ENCODE measurements around the gene NDUFAF8. TPM values are rescaled to one million over a fixed set of nuclear protein-coding genes. Genes with fewer than 3 reads are reported as not detected.

NDUFAF8 gene
- total RNA-seq, 4 donors from 2014 or later = 22.3 to 35.4 (median 29.9) TPM; not detected in 1

GRCh38 chr17:81206657-81207056 is 32.5 kb upstream of the NDUFAF8 start:
- Histone ChIP-seq H3K4me1 (no peaks in the 10 kb centered on the region), H3K4me3 (no peak overlapping the region), H3K27me3 (no peaks in the 10 kb centered on the region), H3K27ac (no peak overlapping the region), H3K36me3 (no peaks in the 10 kb centered on the region), H3K9me3 (no peaks in the 10 kb centered on the region)
- in situ Hi-C loops (cut with MboI; ENCODE audit: low pct_ligation_motif_present in 1 of 4, low pct_unique_long_range_greater_than_20kb in 1 of 4, low sequenced_read_pairs in 3 of 4) (no loop called here), intact Hi-C loops (cut with DNase I; ENCODE audit: low total_unique reads) (no loop called here)
- WGBS, 2 donors (ENCODE audit: low coverage in 1 of 2) = 98% methylated on average over 12 of the region's 12 CpGs; no CpG with 5 or more reads in 1 of the 2 donors
- DNase-seq = no peak
- no peak for TF ChIP-seq EP300 (IDR thresholded peaks at IDR 0.05; ENCODE audit: low read depth)
- TF ChIP-seq, protein P1, sequence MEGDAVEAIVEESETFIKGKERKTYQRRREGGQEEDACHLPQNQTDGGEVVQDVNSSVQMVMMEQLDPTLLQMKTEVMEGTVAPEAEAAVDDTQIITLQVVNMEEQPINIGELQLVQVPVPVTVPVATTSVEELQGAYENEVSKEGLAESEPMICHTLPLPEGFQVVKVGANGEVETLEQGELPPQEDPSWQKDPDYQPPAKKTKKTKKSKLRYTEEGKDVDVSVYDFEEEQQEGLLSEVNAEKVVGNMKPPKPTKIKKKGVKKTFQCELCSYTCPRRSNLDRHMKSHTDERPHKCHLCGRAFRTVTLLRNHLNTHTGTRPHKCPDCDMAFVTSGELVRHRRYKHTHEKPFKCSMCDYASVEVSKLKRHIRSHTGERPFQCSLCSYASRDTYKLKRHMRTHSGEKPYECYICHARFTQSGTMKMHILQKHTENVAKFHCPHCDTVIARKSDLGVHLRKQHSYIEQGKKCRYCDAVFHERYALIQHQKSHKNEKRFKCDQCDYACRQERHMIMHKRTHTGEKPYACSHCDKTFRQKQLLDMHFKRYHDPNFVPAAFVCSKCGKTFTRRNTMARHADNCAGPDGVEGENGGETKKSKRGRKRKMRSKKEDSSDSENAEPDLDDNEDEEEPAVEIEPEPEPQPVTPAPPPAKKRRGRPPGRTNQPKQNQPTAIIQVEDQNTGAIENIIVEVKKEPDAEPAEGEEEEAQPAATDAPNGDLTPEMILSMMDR (IDR thresholded peaks at IDR 0.05) = no peak
- TF ChIP-seq POLR2A (IDR thresholded peaks at IDR 0.05) = no peak
- TF ChIP-seq POLR2AphosphoS5 (IDR thresholded peaks at IDR 0.05) = no peak

- 87% methylated on average over 21 of the region's 21 CpGs; no CpG with 5 or more reads in 1 of the 2 donors for WGBS, 2 donors (ENCODE audit: low coverage in 1 of 2)
- in situ Hi-C loops (cut with MboI; ENCODE audit: low pct_ligation_motif_present in 1 of 4, low pct_unique_long_range_greater_than_20kb in 1 of 4, low sequenced_read_pairs in 3 of 4) = no loop called here
- no peaks in the 10 kb centered on the region for H3K4me1 ChIP-seq
- no peak for DNase-seq
- intact Hi-C loops (cut with DNase I; ENCODE audit: low total_unique reads) = no loop called here
- H3K27ac ChIP-seq = no peak overlapping the region
- TF ChIP-seq EP300 (IDR thresholded peaks at IDR 0.05; ENCODE audit: low read depth) (no peak), POLR2AphosphoS5 (IDR thresholded peaks at IDR 0.05) (no peak)
- TF ChIP-seq, protein P1 (IDR thresholded peaks at IDR 0.05) = no peak
- no peaks in the 10 kb centered on the region for H3K36me3 ChIP-seq
- no peaks in the 10 kb centered on the region for H3K9me3 ChIP-seq
- H3K4me3 ChIP-seq = no peak overlapping the region
- H3K27me3 ChIP-seq = no peaks in the 10 kb centered on the region
These were observed 31.2 kb upstream of the NDUFAF8 start for GRCh38 chr17:81207610-81208581.

GRCh38 chr17:81208651-81209050 is 30.5 kb upstream of the NDUFAF8 start:
- 99 to 100% methylated on average over 4 to 10 of the region's 10 CpGs for WGBS, 2 donors (ENCODE audit: low coverage in 1 of 2)
- in situ Hi-C loops (cut with MboI; ENCODE audit: low pct_ligation_motif_present in 1 of 4, low pct_unique_long_range_greater_than_20kb in 1 of 4, low sequenced_read_pairs in 3 of 4) = no loop called here
- TF ChIP-seq, protein P1 (IDR thresholded peaks at IDR 0.05) = no peak
- no peak for TF ChIP-seq EP300 (IDR thresholded peaks at IDR 0.05; ENCODE audit: low read depth)
- TF ChIP-seq POLR2AphosphoS5 (IDR thresholded peaks at IDR 0.05) = no peak
- no peak for TF ChIP-seq POLR2A (IDR thresholded peaks at IDR 0.05)
- no peaks in the 10 kb centered on the region for H3K4me1 ChIP-seq
- H3K36me3 ChIP-seq = no peaks in the 10 kb centered on the region
- intact Hi-C loops (cut with DNase I; ENCODE audit: low total_unique reads) = no loop called here
- DNase-seq = no peak
- no peak overlapping the region for H3K4me3 ChIP-seq
- no peaks in the 10 kb centered on the region for H3K9me3 ChIP-seq
- H3K27ac ChIP-seq = no peak overlapping the region
- no peaks in the 10 kb centered on the region for H3K27me3 ChIP-seq

GRCh38 chr17:81209141-81209540 is 30.0 kb upstream of the NDUFAF8 start:
- Histone ChIP-seq H3K9me3 (no peaks in the 10 kb centered on the region), H3K36me3 (no peaks in the 10 kb centered on the region), H3K27me3 (no peaks in the 10 kb centered on the region), H3K4me3 (no peak overlapping the region), H3K4me1 (no peaks in the 10 kb centered on the region), H3K27ac (no peak overlapping the region)
- TF ChIP-seq EP300 (IDR thresholded peaks at IDR 0.05; ENCODE audit: low read depth) (no peak), POLR2AphosphoS5 (IDR thresholded peaks at IDR 0.05) (no peak), POLR2A (IDR thresholded peaks at IDR 0.05) (no peak)
- TF ChIP-seq, protein P1 (IDR thresholded peaks at IDR 0.05) = no peak
- DNase-seq = no peak
- intact Hi-C loops (cut with DNase I; ENCODE audit: low total_unique reads) = no loop called here
- in situ Hi-C loops (cut with MboI; ENCODE audit: low pct_ligation_motif_present in 1 of 4, low pct_unique_long_range_greater_than_20kb in 1 of 4, low sequenced_read_pairs in 3 of 4) = no loop called here
- 97% methylated on average over 16 of the region's 16 CpGs; no CpG with 5 or more reads in 1 of the 2 donors for WGBS, 2 donors (ENCODE audit: low coverage in 1 of 2)

All from transverse colon (tissue), 4 donors.